NCI-H446 treated with DMSO at 0.1 percent for 48 hours (cell line): Measurements from ENCODE around the gene IL19.

Experiments used
- DNase-seq: peaks from one replicate; lab custom pipeline; 2025; lab: John Stamatoyannopoulos, UW

Gene IL19

DNA sequence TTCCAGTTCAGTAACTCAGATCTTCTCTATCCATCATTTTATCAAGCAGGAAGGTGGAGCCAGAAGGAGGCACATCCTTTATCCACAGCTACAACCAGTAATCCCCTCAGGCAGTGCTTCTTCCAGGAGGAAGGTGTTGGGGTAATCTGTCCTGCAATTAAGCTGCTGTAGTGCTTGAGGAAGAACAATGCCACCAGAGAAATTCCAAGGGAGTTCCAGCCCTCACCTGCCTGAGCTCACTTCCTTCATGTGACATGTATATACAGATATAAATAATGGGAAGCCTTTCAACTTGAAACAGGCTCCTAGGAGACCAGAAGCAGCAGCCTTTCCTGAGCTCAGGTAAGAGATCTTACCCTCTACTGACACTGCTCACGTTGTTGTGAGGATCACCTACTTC, 92.7 kb downstream of the IL19 start:
- no peak for DNase-seq

DNA sequence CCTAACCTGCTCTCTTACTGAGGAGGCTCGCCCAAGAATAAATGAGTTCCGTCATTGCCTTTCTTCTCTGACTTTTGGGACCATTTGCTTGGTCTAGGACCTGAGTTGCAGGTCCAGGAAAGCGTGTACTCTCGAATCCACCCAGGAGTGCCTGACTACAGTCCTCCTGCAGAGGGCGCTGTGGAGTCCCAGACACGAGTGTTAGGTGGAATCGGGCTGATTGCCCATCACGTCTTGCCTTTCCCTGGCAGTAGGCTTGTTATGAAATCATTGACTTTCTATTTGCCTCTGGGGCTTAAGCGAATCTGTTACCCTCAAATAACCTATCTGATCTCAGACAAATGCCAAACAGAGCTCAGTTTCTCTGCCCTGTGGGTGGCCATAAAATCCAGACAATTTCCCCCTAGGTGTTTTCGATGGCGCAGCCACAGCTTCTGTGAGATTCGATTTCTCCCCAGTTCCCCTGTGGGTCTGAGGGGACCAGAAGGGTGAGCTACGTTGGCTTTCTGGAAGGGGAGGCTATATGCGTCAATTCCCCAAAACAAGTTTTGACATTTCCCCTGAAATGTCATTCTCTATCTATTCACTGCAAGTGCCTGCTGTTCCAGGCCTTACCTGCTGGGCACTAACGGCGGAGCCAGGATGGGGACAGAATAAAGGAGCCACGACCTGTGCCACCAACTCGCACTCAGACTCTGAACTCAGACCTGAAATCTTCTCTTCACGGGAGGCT, 94.5 kb downstream of the IL19 start, which contains the start of gene IL20:
TSS of gene IL20 (plus strand) at position 685 of the 733 bp plus-strand sequence. CDS start 230 bp downstream, outside the sequence.
- DNase-seq: no peak

DNA sequence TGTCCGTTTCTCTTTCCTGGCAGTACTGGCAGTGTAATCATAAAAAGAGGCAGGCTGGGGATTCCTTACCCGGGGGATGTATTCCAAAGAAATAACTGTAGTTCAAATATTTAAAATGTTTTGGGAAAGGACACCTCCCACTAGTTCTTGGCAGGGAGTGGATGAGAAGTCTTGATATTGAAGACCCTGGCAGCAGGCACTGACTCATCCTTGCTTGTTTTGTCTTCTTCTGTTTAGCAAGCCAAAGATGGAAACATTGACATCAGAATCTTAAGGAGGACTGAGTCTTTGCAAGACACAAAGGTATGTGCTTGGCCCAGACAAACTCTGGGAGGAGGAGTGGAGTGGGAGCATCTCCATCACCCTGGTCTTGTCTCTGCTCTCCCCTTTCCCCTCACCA, 95.5 kb downstream of the IL19 start:
- DNase-seq: no peak

DNA sequence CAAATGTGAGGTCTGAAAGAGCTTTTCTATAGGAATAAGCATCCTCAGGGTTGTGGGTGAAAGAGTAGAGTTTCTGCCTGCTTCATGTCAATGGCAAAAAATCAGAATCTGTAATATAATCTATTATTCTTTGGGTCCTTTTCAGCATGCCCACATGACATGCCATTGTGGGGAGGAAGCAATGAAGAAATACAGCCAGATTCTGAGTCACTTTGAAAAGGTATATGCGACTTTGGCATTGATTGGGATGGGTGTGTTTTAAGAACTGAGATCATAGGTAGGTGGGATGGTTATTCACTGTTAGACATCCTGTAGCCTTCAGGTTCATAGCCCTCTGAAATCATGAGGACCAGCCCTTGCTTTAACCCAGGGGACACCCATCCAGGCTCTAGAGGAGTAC, 96.7 kb downstream of the IL19 start:
- DNase-seq: no peak

DNA sequence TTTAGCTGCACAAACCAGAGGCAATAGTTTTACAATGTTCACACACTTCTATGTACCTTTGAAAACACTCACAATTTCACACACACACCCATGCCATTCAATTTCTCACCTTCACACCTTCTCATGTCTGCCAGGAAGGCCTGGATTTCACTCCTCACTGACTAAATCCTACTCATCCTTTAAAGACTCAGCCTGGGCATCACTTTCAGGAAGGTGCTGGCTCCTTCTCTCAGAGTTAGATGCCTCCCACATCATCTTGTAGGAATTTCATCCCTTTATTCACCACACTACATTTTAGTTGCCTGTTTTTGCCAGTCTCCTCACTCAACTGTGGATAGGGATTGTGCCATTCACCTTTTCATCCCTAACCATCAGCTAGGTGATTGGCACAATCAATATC, 97.1 kb downstream of the IL19 start:
- DNase-seq: no peak

DNA sequence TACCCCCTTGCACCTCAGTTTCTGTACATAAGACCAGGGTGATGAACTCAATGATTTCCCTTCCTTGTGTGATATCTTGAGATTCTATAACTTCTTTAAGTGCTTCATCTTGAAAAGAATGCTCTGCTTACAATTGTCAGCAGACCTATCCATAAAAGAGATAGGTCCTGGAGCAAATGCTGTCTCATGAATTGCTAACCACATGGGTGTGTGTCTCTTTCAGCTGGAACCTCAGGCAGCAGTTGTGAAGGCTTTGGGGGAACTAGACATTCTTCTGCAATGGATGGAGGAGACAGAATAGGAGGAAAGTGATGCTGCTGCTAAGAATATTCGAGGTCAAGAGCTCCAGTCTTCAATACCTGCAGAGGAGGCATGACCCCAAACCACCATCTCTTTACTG, 97.7 kb downstream of the IL19 start:
- no peak for DNase-seq

DNA sequence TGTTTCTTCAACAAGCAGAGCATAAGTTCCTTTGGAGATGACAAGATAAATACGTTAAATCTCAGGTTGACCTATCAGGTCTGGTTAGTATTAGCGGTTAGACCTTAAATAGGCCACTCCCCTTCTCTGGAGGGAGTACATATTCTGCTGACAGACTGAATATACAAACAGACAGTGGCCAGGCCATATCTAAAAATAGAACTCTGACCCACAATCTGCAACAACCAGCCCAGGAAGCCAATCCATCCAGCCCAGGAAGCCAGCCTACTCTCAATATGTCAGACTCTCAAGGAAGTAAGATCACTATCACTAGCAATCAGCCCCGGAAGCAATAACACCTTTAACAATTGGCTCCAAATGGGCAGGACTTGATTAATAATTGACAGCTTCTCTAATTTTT, 101.6 kb downstream of the IL19 start:
- no peak for DNase-seq

DNA sequence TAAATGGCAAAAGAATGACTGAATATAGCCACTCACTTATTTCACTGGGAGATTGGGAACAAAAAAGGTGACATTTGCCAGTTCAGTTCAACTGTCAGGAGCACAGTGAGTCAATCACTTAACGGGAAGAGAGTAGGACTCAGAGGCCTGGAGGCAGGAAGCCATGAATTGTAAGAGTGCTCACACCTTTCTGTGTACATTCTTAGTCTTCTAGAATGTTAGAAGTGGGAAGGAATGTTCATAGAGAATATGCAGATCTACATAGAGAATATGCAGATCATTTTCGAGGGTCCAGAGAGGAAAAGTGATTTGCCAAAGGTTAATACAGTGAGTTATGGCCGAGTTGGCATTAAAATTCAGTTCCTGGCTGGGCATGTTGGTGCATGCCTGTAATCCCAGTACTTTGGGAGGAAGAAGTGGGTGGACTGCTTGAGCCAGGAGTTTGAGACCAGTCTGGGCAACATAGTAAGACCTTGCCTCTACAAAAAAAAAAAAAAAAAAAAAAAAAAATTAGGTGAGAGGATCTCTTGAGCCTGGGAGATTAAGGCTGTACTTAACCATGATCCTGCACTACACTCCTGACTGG, 103.1 kb downstream of the IL19 start:
- no peak for DNase-seq

DNA sequence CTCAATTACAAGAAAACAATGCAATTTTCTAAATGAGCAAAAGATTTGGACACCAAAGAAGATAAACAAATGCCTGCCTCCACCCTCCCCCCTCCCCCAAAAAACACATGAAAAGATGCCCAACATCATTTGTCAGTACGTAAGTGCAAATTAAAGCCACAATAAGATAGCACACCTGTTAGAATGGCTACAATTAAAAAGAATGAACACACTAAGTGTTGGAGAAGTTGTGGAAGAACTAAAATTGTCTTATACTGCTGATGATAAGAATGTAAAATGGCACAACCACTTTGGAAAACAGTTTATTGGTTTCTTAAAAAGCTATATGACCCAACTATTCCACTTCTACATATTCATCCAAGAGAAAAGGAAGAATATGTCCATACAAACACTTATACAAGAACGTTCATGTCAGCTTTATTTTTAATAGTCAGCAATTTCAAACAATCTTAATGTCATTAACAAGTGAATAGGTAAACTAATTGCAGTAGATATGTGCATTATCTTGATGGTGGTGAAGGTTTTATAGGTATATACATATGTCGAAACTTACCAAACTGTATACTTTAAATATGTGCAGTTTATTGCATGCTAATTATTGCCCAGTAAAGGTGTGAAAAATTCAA, 105.3 kb downstream of the IL19 start:
- DNase-seq: no peak

DNA sequence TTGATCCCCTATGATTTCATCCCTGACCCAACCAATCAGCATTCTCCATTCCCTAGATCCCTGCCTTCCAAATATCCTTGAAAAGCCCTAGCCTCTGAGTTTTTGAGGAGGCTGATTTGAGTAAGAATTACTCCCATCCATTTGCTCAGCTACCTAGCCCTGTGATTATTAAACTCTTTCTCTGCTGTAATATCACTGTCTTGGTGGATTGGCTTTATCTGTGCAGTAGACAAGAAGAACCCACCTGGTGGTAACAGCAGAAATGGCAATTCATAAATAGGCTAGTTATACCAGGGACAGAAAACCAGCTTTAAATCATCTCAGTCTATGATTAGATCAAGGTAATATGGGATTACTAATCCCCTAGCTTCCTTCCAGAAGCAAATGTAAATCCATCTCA, 107.9 kb downstream of the IL19 start:
- no peak for DNase-seq

DNA sequence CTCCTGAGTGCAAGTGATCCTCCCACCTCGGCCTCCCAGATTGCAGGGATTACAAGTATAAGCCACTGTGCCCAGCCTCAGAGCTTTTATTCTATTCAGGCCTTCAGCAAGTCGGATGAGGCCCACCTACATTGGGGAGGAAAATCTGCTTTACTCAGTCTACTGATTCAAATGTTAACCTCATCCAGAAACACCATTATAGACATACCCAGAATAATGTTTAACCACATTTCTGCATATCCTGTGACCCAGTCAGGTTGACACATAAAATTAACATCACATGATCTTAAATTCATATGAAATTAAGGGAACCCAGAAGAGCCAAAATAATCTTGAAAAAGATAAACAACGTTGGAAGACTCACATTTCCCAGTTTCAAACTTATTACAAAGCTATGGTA, 109.7 kb downstream of the IL19 start:
- DNase-seq: no peak

DNA sequence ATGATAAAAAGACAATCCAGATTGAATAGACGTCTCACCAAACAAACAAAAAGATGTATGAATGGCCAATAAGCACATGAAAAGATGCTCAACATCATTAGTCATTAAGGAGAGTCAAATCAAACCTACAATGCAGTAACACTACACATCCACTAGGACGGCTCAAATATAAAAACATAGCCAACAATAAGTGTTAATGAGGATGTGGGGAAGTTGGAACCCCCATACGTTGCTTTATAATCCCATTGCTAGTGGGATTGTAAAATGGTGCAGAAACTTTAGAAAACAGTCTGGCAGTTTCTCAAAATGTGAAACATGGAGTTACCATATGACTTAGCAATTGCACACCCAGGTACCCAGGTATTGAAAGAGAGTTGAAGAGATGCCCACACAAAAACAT, 112.0 kb downstream of the IL19 start:
- DNase-seq: no peak

DNA sequence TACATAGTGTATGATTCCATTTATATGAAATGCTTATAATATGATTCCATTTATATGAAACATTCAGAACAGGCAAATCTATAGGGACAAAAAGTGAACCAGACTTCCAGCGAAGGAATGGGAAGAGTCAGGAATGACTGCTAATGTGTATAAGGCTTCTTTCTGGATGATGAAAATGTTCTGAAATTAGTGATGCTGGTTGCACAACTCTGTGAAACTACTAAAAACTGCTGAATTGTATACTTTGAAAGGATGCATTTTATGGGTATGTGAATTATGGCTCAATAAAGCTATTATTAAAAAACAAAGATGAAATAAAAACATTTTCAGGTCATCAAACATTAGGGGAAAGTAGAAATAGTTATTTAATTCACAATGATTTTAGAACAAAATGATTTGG, 112.6 kb downstream of the IL19 start:
- DNase-seq: no peak

DNA sequence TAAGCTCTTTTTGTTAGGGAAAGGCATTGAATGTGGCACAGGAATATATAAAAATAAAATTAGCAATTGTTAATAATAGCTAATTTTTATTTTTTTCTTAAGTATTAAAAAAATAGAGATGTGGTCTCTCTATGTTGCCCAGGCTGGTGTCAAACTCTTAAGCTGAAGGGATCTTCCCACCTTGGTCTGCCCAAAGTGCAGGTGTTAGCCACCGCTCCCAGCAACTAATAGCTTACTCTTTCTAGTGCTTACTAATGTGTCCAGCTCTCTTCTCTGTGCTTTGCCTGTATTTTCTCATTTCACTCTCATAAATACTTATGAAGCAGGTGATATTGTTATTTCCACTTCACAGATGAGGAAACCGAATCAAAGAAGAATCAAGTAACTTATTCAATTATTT, 113.3 kb downstream of the IL19 start:
- no peak for DNase-seq

DNA sequence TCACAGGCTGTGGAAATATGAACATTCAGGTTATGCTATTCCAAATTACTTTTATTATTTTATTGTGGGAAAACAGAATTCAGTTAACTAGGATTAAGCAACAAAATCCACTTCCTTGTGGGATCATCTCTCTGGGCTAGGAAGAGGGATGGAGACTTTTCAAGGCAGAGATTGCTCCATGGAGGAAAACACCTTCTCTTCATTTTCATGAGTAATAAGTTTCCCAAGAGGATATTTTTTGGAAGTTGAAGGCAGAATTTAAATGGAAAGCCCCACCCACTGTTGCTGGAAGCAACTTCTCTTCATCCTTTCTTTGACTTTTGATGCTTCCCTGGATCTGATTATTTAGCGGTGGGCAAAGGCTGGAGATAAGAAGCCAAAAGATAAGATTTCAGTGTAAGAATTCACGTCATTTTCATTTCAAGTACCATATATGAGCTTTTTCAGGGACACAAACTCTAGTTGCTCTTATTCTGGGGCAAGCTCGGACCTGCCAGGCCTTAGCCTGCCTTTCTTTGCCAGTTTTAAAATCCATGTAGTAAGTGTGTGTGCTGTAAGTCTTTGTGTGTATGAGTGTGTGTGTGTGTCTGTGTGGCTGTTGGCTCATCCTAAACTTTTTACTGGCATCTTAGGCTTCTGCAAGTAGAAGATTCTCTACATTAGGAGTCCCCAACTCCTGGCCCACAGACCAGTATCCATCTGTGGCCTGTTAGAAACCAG, 114.9 kb downstream of the IL19 start:
- DNase-seq: no peak

DNA sequence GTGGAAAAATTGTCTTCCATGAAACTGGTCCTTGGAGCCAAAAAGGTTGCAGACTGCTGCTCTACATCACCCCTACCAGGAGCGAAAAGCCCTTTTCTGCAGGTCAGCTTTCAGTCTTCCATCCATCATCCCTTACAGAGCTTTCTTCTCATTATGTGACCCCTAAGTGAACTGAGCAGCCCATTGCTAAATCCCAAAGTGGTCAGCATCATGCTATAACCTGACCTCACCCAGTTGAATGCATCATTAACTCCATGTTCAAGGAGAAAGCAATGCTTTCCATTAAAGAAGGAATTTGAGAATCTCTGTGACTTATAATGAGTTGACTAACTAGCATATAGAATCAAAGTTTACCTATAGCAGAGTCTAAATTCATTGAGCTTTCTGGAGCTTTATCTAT, 116.3 kb downstream of the IL19 start:
- DNase-seq: no peak

DNA sequence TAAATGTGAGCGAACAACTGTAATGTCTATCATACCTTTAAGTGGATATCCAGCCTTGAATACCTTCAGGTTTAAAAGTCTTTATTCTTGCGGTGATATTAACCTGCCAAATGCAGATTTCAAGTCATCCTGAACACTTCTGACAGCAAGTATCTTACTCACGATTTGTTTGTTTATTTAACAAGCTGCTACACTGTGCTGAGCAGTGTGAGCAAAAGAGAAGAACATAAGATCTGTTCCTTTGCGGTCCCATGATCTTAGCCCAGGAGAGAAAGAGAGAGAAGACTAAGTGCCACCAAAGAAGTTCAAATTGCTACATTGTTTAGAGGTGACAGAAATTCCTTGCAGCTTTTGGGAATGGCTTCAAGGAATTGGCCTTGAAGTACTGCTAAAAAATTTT, 117.1 kb downstream of the IL19 start:
- no peak for DNase-seq

DNA sequence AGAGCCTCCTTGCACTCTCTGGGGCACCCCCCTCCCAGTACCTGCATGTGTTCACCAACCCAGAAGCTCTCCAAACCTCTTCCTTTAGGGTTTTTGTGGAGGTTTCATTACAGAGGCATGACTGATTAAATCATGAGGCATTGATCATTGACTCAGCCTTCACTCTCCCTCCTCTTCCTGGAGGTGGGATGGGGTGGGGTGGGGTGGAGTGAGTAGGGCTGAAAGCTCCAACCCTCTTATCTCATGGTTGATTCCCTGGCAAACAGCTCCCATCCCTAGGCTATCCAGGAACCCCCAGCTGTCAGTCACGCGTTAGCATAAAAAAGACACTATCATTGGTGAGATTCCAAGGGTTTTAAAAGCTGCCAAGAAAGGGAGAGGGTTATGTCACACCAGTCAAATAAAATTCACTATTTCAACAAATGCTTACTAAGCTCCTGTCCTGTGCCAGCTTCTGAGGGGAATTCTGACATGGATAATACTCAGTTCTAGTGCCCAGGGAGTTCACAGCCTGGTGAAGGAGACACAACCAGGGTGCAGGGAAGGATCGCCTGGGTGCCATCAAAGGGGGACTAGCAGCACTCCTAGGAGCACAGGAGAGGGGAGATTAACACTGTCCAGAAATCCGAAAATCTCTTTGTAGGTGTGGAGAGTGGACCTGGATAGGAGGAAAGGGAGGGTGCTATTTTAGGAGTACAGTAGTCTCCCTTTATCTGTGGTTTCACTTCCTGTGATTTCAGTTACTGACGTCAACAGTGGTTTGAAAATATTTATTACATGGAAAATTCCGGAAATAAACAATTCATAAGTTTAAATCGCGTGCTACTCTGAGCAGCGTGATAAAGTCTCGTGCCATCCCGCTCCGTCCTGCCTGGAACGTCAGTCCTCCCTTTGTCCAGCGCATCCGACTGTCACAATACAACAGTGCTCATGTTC, 119.8 kb downstream of the IL19 start:
- peak; percentile 93 for DNase-seq

DNA sequence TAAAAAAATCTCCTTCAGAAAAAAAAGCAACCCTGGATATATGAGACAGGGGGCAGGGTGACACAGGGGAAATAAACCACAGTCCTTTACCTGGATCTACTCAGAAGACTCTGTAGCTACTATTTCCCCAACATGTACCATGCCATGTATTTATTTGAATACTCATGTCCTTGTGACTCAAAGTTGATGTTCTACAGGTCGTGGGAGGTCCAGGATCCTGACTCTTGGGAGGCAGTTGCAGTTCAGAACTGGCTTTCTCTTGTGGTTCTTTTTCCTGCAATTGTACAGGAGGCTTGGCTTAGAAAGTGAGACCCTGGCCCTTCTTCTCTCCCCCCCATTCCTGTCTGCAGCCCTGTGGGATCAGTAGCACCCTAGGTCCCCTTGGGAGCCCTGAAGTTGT, 120.8 kb downstream of the IL19 start:
- DNase-seq: no peak
